ENCODE results near the gene ZNF345.

Gene ZNF345

GRCh38 chr19:36850559-36851442, at the start of gene ZNF345:
ZNF345 (plus strand) TSS chr19:36850876; CDS start chr19:36876831, 25,955 bp downstream.
- Mint-ChIP-seq H3K27me3 (no peaks in the 10 kb centered on the region), H3K4me3 (no peak within 1 kb of the TSS), H3K27ac (no peak within 1 kb of the TSS), H3K4me1 (peaks cover 19% of the 10 kb centered on the region), H3K9me3 (peaks cover 17% of the 10 kb centered on the region), H3K36me3 (peaks cover 25% of the 10 kb centered on the region)

GRCh38 chr19:36805364-36805763, 45.3 kb upstream of the ZNF345 start:
- Mint-ChIP-seq H3K27me3 (no peaks in the 10 kb centered on the region), H3K27ac (no peak overlapping the region), H3K9me3 (peaks cover 14% of the 10 kb centered on the region), H3K4me3 (no peak overlapping the region), H3K36me3 (peaks cover 47% of the 10 kb centered on the region), H3K4me1 (no peaks in the 10 kb centered on the region)

GRCh38 chr19:36807029-36807428, 43.6 kb upstream of the ZNF345 start:
- peaks cover 27% of the 10 kb centered on the region for H3K9me3 Mint-ChIP-seq
- H3K27me3 Mint-ChIP-seq, result no peaks in the 10 kb centered on the region
- H3K36me3 Mint-ChIP-seq, result peaks cover 53% of the 10 kb centered on the region
- no peak overlapping the region for H3K4me3 Mint-ChIP-seq
- no peaks in the 10 kb centered on the region for H3K4me1 Mint-ChIP-seq
- no peak overlapping the region for H3K27ac Mint-ChIP-seq

- Mint-ChIP-seq H3K4me3 (no peak overlapping the region), H3K9me3 (peaks cover 5% of the 10 kb centered on the region), H3K36me3 (peaks cover 61% of the 10 kb centered on the region), H3K4me1 (no peaks in the 10 kb centered on the region), H3K27ac (no peak overlapping the region), H3K27me3 (no peaks in the 10 kb centered on the region)
These were observed 31.5 kb upstream of the ZNF345 start for GRCh38 chr19:36819130-36819630.

- H3K27ac Mint-ChIP-seq, result no peak overlapping the region
- H3K27me3 Mint-ChIP-seq, result no peaks in the 10 kb centered on the region
- peaks cover 73% of the 10 kb centered on the region for H3K36me3 Mint-ChIP-seq
- H3K9me3 Mint-ChIP-seq, result peaks cover 5% of the 10 kb centered on the region
- no peak overlapping the region for H3K4me3 Mint-ChIP-seq
- no peaks in the 10 kb centered on the region for H3K4me1 Mint-ChIP-seq
These were observed 28.9 kb upstream of the ZNF345 start for GRCh38 chr19:36821758-36822157.

- peaks cover 18% of the 10 kb centered on the region for H3K9me3 Mint-ChIP-seq
- H3K27me3 Mint-ChIP-seq, result no peaks in the 10 kb centered on the region
- peaks cover 49% of the 10 kb centered on the region for H3K36me3 Mint-ChIP-seq
- H3K4me3 Mint-ChIP-seq, result no peak overlapping the region
- no peaks in the 10 kb centered on the region for H3K4me1 Mint-ChIP-seq
- H3K27ac Mint-ChIP-seq, result peak overlapping the region; percentile 23
These were observed 17.2 kb upstream of the ZNF345 start for GRCh38 chr19:36833430-36833829.

GRCh38 chr19:36837176-36837905, 13.3 kb upstream of the ZNF345 start:
- H3K4me3 Mint-ChIP-seq, result no peak overlapping the region
- H3K36me3 Mint-ChIP-seq, result peaks cover 37% of the 10 kb centered on the region
- H3K4me1 Mint-ChIP-seq, result peaks cover 8% of the 10 kb centered on the region
- no peaks in the 10 kb centered on the region for H3K27me3 Mint-ChIP-seq
- H3K9me3 Mint-ChIP-seq, result peaks cover 21% of the 10 kb centered on the region
- no peak overlapping the region for H3K27ac Mint-ChIP-seq

GRCh38 chr19:36837906-36838783, 12.5 kb upstream of the ZNF345 start, which contains the start of gene ZNF790:
ZNF790 (minus strand) TSS chr19:36838387; CDS start chr19:36825619, 12,768 bp downstream.
- no peak within 1 kb of the TSS for H3K4me3 Mint-ChIP-seq
- H3K27ac Mint-ChIP-seq, result peak within 1 kb of the TSS; percentile 30
- peaks cover 8% of the 10 kb centered on the region for H3K4me1 Mint-ChIP-seq
- H3K9me3 Mint-ChIP-seq, result peaks cover 17% of the 10 kb centered on the region
- H3K27me3 Mint-ChIP-seq, result no peaks in the 10 kb centered on the region
- peaks cover 36% of the 10 kb centered on the region for H3K36me3 Mint-ChIP-seq

GRCh38 chr19:36838784-36839324, 11.8 kb upstream of the ZNF345 start:
- Mint-ChIP-seq H3K4me3 (no peak overlapping the region), H3K36me3 (peaks cover 33% of the 10 kb centered on the region), H3K27ac (peak overlapping the region; percentile 30), H3K9me3 (peaks cover 17% of the 10 kb centered on the region), H3K27me3 (no peaks in the 10 kb centered on the region), H3K4me1 (peaks cover 8% of the 10 kb centered on the region)

GRCh38 chr19:36847968-36848367, 2.7 kb upstream of the ZNF345 start:
- H3K36me3 Mint-ChIP-seq, result peaks cover 25% of the 10 kb centered on the region
- H3K9me3 Mint-ChIP-seq, result peaks cover 5% of the 10 kb centered on the region
- peaks cover 11% of the 10 kb centered on the region for H3K4me1 Mint-ChIP-seq
- H3K27me3 Mint-ChIP-seq, result no peaks in the 10 kb centered on the region
- H3K27ac Mint-ChIP-seq, result no peak overlapping the region
- H3K4me3 Mint-ChIP-seq, result peak overlapping the region; percentile 85

- peaks cover 28% of the 10 kb centered on the region for H3K36me3 Mint-ChIP-seq
- H3K9me3 Mint-ChIP-seq, result peaks cover 13% of the 10 kb centered on the region
- no peak overlapping the region for H3K4me3 Mint-ChIP-seq
- no peaks in the 10 kb centered on the region for H3K27me3 Mint-ChIP-seq
- no peak overlapping the region for H3K27ac Mint-ChIP-seq
- H3K4me1 Mint-ChIP-seq, result peaks cover 19% of the 10 kb centered on the region
These were observed 746 bp upstream of the ZNF345 start for GRCh38 chr19:36849701-36850558.

GRCh38 chr19:36851898-36852297, 1.2 kb downstream of the ZNF345 start:
- H3K27ac Mint-ChIP-seq, result peak overlapping the region; percentile 46

GRCh38 chr19:36876993-36877938, 26.6 kb downstream of the ZNF345 start:
- H3K4me1 Mint-ChIP-seq, result no peaks in the 10 kb centered on the region
- no peaks in the 10 kb centered on the region for H3K27me3 Mint-ChIP-seq
- H3K27ac Mint-ChIP-seq, result no peak overlapping the region
- peaks cover 36% of the 10 kb centered on the region for H3K9me3 Mint-ChIP-seq
- H3K36me3 Mint-ChIP-seq, result peaks cover 56% of the 10 kb centered on the region
- no peak overlapping the region for H3K4me3 Mint-ChIP-seq

More at GRCh38 chr19:36851898-36852297, 1.2 kb downstream of the ZNF345 start:
- Mint-ChIP-seq H3K27me3 (no peaks in the 10 kb centered on the region), H3K4me3 (no peak overlapping the region), H3K36me3 (peaks cover 32% of the 10 kb centered on the region), H3K9me3 (peaks cover 23% of the 10 kb centered on the region), H3K4me1 (peaks cover 19% of the 10 kb centered on the region)
